ENCODE results near the gene PRR23B.

The PRR23B gene

GRCh38 chr3:139020868-139021234 lies at the start of gene PRR23B:
Gene PRR23B (minus strand): TSS chr3:139020926. CDS start chr3:139020661, 265 bp downstream.
- TF ChIP-seq CTCF (conservative IDR thresholded peaks at IDR 0.05; ENCODE audit: low read depth, low read length): peak; percentile 12
- DNase-seq (ENCODE audit: low read depth): no peak
- H3K4me3 ChIP-seq (ENCODE audit: low read length): no peak within 1 kb of the TSS

DNA sequence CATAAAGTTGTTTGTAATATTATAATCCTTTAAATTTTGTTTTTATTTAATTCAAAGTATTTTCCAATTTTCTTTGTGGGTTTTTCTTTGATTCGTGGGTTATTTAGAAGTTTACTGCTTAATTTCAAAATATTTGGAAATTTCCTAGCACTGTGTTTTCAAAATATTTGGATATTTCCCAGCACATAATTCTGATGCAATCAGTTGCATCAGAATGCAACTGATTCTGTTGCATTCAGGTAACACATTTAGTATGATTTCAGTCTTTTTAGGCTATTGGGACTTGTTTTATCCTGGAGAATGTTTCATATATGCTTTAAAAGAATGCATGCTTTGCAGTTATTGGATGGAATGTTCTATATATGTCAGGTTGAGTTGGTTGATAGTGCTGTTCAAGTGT lies 42.2 kb upstream of the PRR23B start:
- DNase-seq (ENCODE audit: low read depth): no peak
- no peak overlapping the region for H3K4me3 ChIP-seq (ENCODE audit: low read length)
- no peak for TF ChIP-seq CTCF (conservative IDR thresholded peaks at IDR 0.05; ENCODE audit: low read depth, low read length)

GRCh38 chr3:139052802-139053600 lies 32.3 kb upstream of the PRR23B start:
- no peak for DNase-seq (ENCODE audit: low read depth)
- no peak overlapping the region for H3K4me3 ChIP-seq (ENCODE audit: low read length)
- TF ChIP-seq CTCF (conservative IDR thresholded peaks at IDR 0.05; ENCODE audit: low read depth, low read length): no peak

- no peak for TF ChIP-seq CTCF (conservative IDR thresholded peaks at IDR 0.05; ENCODE audit: low read depth, low read length)
- no peak for DNase-seq (ENCODE audit: low read depth)
- H3K4me3 ChIP-seq (ENCODE audit: low read length): no peak within 1 kb of the TSS
Observed at GRCh38 chr3:139044366-139045210, 23.9 kb upstream of the PRR23B start, which contains the start of gene PRR23C. Gene PRR23C (minus strand): TSS chr3:139044892. CDS start chr3:139044620, 272 bp downstream.

- no peak for TF ChIP-seq CTCF (conservative IDR thresholded peaks at IDR 0.05; ENCODE audit: low read depth, low read length)
Observed at GRCh38 chr3:139043554-139044365, 23.0 kb upstream of the PRR23B start.

GRCh38 chr3:139037478-139037877 lies 16.8 kb upstream of the PRR23B start:
- no peak for TF ChIP-seq CTCF (conservative IDR thresholded peaks at IDR 0.05; ENCODE audit: low read depth, low read length)

More at GRCh38 chr3:139043554-139044365, 23.0 kb upstream of the PRR23B start:
- H3K4me3 ChIP-seq (ENCODE audit: low read length): no peak overlapping the region
- no peak for DNase-seq (ENCODE audit: low read depth)

More at GRCh38 chr3:139037478-139037877, 16.8 kb upstream of the PRR23B start:
- no peak overlapping the region for H3K4me3 ChIP-seq (ENCODE audit: low read length)
- no peak for DNase-seq (ENCODE audit: low read depth)

All from retinal pigment epithelial cell (primary cell).